GM18951 (cell line): ENCODE data around the gene MCM8.

Experiments used
- POLR2A ChIP-seq: IDR thresholded peaks from 4 replicates; pipeline ENCODE4 v1.6.1; 2011; ENCODE audit warnings: mild to moderate bottlenecking; ENCODE audit not compliant: insufficient read length, insufficient read depth; ENCODE audit errors: extremely low read depth
- in situ Hi-C: fragments of 300-500 bp; cut with MboI; formaldehyde crosslinking; loops from one replicate; pipeline ENCODE4 v1.12.0; 2022; ENCODE audit warnings: low sequenced_read_pairs, mixed read lengths, inconsistent platforms; ENCODE audit not compliant: unreplicated experiment

Gene MCM8

DNA sequence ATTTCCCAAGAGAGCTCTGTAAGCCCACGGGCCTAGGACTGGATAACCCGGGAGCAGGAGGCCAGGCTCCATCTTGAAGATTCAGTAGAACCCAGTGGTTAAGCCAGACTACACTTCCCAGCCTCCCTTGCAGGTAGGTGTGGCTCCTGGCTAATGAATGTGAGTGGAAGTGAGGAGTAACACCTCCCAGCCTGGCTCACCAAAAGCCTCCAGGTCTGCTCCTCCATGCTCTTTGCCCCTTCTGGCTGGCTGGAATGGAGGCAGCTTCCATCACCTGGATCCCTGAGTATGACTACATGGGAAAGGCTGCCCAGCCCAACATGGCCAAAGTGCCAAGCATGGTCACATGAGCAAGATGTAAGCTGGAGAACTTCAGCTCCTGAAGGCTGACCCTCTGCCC is 93.7 kb downstream of the MCM8 start:
- TF ChIP-seq POLR2A, result no peak
- in situ Hi-C loops, result no loop called here

DNA sequence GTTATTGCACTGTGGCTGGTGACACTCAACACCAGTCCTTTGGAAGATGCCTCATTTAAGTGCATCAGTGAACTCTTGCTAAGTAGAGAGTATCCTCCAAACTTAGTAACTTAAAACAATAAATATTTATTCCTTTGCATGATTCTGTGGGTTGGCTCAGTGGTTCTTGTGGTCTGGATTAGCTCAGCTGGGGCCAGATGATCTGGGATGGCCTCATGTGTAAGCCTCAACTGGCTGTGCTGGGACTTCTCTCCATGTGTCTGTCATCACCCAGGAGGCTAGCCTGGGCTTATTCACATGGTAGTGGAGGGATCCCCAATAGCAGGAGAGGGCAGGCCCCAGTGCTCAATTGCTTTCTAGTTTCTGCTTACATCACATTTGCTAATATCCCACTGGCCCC is 95.1 kb downstream of the MCM8 start:
- in situ Hi-C loops, result no loop called here
- TF ChIP-seq POLR2A, result no peak

DNA sequence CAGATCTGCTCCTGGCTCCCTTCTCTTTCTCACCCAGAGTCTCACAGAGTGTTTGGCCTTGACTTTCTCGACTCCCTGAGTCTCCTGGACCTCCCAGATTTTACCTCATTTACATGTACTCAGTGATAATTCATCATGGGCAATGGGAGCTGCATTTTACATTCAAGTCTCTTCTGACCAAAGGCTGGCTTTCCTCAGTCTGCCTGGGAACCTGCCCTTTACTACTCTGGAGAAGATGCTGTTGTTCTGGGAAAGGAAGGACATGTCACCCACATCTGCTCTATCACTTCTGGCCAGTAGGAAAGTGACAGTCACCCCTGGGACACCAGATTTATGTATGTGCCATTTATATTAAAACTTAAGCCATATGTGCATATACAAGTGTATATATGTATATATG is 96.0 kb downstream of the MCM8 start:
- no peak for TF ChIP-seq POLR2A
- in situ Hi-C loops, result no loop called here

DNA sequence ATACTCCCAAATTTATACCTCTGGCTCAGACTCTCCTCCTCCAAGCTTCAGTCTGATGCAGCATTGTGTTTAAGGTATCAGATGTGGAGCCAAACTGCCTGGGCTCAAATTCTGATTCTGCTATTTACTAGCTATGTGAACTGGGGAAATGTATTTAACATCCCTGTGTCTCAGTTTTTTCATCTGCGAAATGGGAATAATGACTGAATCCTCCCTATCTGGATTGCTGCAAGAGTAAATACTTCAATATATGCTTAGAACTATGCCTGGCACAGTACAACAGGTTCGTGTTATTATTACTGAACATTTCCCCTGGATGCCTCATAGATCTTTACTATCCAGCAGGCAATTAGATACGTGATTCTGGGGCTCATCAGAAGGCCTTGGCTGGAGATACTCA is 97.9 kb downstream of the MCM8 start:
- no peak for TF ChIP-seq POLR2A
- in situ Hi-C loops, result no loop called here
